HepG2 (cell line): ENCODE measurements around the gene PARP8. TPM values are rescaled to one million over a fixed set of nuclear protein-coding genes. Genes with fewer than 3 reads are reported as not detected.

Source experiments
- ATAC-seq: fragments of 200-7000 bp; cut with Tn5 transposase; 3 replicates; pipeline ENCODE4 v1.9.1; 2020; ENCODE audit warnings: mild to moderate bottlenecking, moderate library complexity
- BruUV-seq: library from RNA; stranded (reverse); fragments of 400-500 nt; replicated peaks from 2 replicates; lab custom pipeline; 2021; lab: Mats Ljungman, UMichigan
- CTCF ChIA-PET: fragments of 300-600 bp; formaldehyde crosslinking; extraction: SDS; loops from one replicate; lab custom pipeline; 2021; ENCODE audit warnings: low total read pairs, inconsistent platforms, low intra/inter-chr PET ratio; lab: Yijun Ruan, JAX
- POLR2A ChIA-PET: fragments of 350-600 bp; sonication (Branson Sonifier 250); formaldehyde crosslinking; loops from one replicate; lab custom pipeline; 2020; ENCODE audit warnings: antibody characterized with exemption, inconsistent platforms; lab: Yijun Ruan, JAX
- DNase-seq: peaks from one replicate; pipeline ENCODE4 v3.0.0-alpha.2; 2015; ENCODE audit warnings: low spot score
- FAIRE-seq: peaks from 3 replicates; lab custom pipeline; 2011; peaks lifted over from hg19 to GRCh38; lab: Jason Lieb, UNC
- H2AFZ ChIP-seq: one replicate; pipeline ENCODE4 v1.6.1; 2011; ENCODE audit warnings: low read length, inconsistent platforms
- H3K27ac ChIP-seq: fragments of 300-600 bp; 3 replicates; pipeline ENCODE4 v1.8.0; 2011; ENCODE audit warnings: mixed run types, mild to moderate bottlenecking, mixed read lengths, low read length, inconsistent platforms; ENCODE audit not compliant: insufficient read depth; ENCODE audit errors: extremely low read length
- H3K27me3 ChIP-seq, 2 experiments: fragments of 200-600 bp in 1 of 2; 2 replicates in 1 of 2; 3 replicates in 1 of 2; pipeline versions ENCODE4 v1.6.0 to v1.8.0; 2011; ENCODE audit warnings: low read length in 2 of 2, mild to moderate bottlenecking in 2 of 2, moderate library complexity in 2 of 2, inconsistent platforms in 1 of 2; ENCODE audit not compliant: insufficient read depth in 2 of 2, control insufficient read depth in 1 of 2
- H3K36me3 ChIP-seq, 2 experiments: fragments of 200-600 bp in 1 of 2; replicated peaks in 1 of 2; 2 replicates in 1 of 2; 3 replicates in 1 of 2; pipeline versions ENCODE4 v1.5.1 to v1.8.0; 2011; ENCODE audit warnings: low read length in 2 of 2, inconsistent platforms in 1 of 2; ENCODE audit not compliant: insufficient read depth in 2 of 2, control insufficient read depth in 1 of 2
- H3K4me1 ChIP-seq: 2 replicates; pipeline ENCODE4 v1.5.1; 2012; ENCODE audit warnings: low read length, inconsistent platforms; ENCODE audit not compliant: insufficient read depth
- H3K4me2 ChIP-seq: 2 replicates; pipeline ENCODE4 v1.6.0; 2011; ENCODE audit warnings: low read depth, low read length, inconsistent platforms
- H3K4me3 ChIP-seq, 3 experiments: fragments of 200-600 bp in 1 of 3; sonication (generic), shearing (Covaris generic) in 1 of 3; replicated peaks in 1 of 3; 2 replicates each; pipeline ENCODE4 v1.5.1; 2011 to 2016; ENCODE audit warnings: low read length in 3 of 3, inconsistent platforms in 2 of 3, low read depth in 2 of 3, mild to moderate bottlenecking in 2 of 3, control low read depth in 1 of 3, mixed read lengths in 1 of 3; ENCODE audit not compliant: insufficient read depth in 1 of 3
- H3K79me2 ChIP-seq: one replicate; pipeline ENCODE4 v1.6.1; 2011; ENCODE audit warnings: low read length, inconsistent platforms; ENCODE audit not compliant: insufficient read depth
- H3K9ac ChIP-seq: 2 replicates; pipeline ENCODE4 v1.6.0; 2011; ENCODE audit warnings: mild to moderate bottlenecking, low read depth, low read length, inconsistent platforms; ENCODE audit not compliant: insufficient read depth
- H3K9me3 ChIP-seq: 2 replicates; pipeline ENCODE4 v1.5.1; 2012; ENCODE audit warnings: mild to moderate bottlenecking, low read length
- H4K20me1 ChIP-seq: 2 replicates; pipeline ENCODE4 v1.6.0; 2011; ENCODE audit warnings: inconsistent platforms, mild to moderate bottlenecking, low read length, moderate library complexity; ENCODE audit not compliant: insufficient read depth
- ARHGAP35 ChIP-seq: sonication (generic); formaldehyde crosslinking; IDR thresholded peaks from 2 replicates; pipeline ENCODE4 v1.9.0; 2022; ENCODE audit warnings: mild to moderate bottlenecking, inconsistent platforms, moderate library complexity, missing genetic modification reagents, borderline replicate concordance
- ATF7-NPFF ChIP-seq: sonication (generic); formaldehyde crosslinking; IDR thresholded peaks from 2 replicates; pipeline ENCODE4 v1.8.1; 2023; ENCODE audit warnings: mild to moderate bottlenecking, low read depth, missing genetic modification reagents, moderate library complexity
- FOSL1 ChIP-seq: sonication (generic); formaldehyde crosslinking; IDR thresholded peaks from 2 replicates; pipeline ENCODE4 v1.9.0; 2021; ENCODE audit warnings: missing genetic modification reagents, borderline replicate concordance
- JDP2 ChIP-seq: sonication (generic); formaldehyde crosslinking; IDR thresholded peaks from 2 replicates; pipeline ENCODE4 v1.8.1; 2022; ENCODE audit warnings: missing genetic modification reagents, borderline replicate concordance
- ZNF136 ChIP-seq: sonication (generic); formaldehyde crosslinking; IDR thresholded peaks from 2 replicates; pipeline ENCODE4 v1.8.1; 2022; ENCODE audit warnings: low read depth, mild to moderate bottlenecking, moderate library complexity, missing genetic modification reagents
- ZNF17 ChIP-seq: sonication (generic); formaldehyde crosslinking; IDR thresholded peaks from 2 replicates; pipeline ENCODE4 v1.5.0; 2020; ENCODE audit warnings: mild to moderate bottlenecking, missing genetic modification reagents
- ZNF337 ChIP-seq: sonication (generic); formaldehyde crosslinking; IDR thresholded peaks from 2 replicates; pipeline ENCODE4 v1.5.1; 2020; ENCODE audit warnings: missing genetic modification reagents, low read depth, mild to moderate bottlenecking, borderline replicate concordance
- ZNF563 ChIP-seq: sonication (generic); formaldehyde crosslinking; IDR thresholded peaks from 2 replicates; pipeline ENCODE4 v1.8.0; 2022; ENCODE audit warnings: mild to moderate bottlenecking, moderate library complexity, missing genetic modification reagents
- ZNF569 ChIP-seq: sonication (generic); formaldehyde crosslinking; IDR thresholded peaks from 2 replicates; pipeline ENCODE4 v1.5.0; 2020; ENCODE audit warnings: mild to moderate bottlenecking, missing genetic modification reagents, moderate library complexity, borderline replicate concordance
- ZNF615 ChIP-seq: sonication (generic); formaldehyde crosslinking; IDR thresholded peaks from 2 replicates; pipeline ENCODE4 v1.5.0; 2020; ENCODE audit warnings: mild to moderate bottlenecking, missing genetic modification reagents, borderline replicate concordance
- WGBS: methylation state at CpG from one replicate; pipeline ENCODE4 v1.1.6; 2017; ENCODE audit warnings: low lambda C conversion rate; 5-methylcytosine and 5-hydroxymethylcytosine counted together
- in situ Hi-C: cut with HindIII; loops from 2 replicates; pipeline ENCODE4 v1.10.0; 2017; ENCODE audit warnings: low pct_unique_long_range_greater_than_20kb; ENCODE audit not compliant: extremely low pct_ligation_motif_present
- intact Hi-C: fragments of 100-400 bp; cut with micrococcal nuclease; formaldehyde crosslinking; loops from one replicate; pipeline ENCODE4 v1.10.0; 2022; ENCODE audit not compliant: unreplicated experiment
- polyA plus RNA-seq, 8 experiments: library from polyadenylated mRNA; depleted of rRNA in 3 of 8; stranded (reverse) in 7 of 8; unstranded in 1 of 8; fragments of >200 nt; fragmentation: Illumina TruSeq in 4 of 8; extraction: Trizol in 4 of 8; gene quantifications; 2 replicates each; pipeline versions ENCODE4 v1.2.1 to v1.2.3, GENCODE V29; 2011 to 2016; ENCODE audit warnings: low read depth in 4 of 8, missing spikeins in 1 of 8, mixed read lengths in 1 of 8; ENCODE audit not compliant: insufficient read depth in 1 of 8
- total RNA-seq, 5 experiments: library from RNA; depleted of rRNA; stranded (reverse); fragments of >200 nt; fragmentation: Illumina TruSeq; extraction: Trizol; gene quantifications; 2 replicates each; pipeline ENCODE4 v1.2.3, GENCODE V29; 2016; ENCODE audit warnings: low read depth in 1 of 5
- TF ChIP-seq, protein P1 (sequence below): sonication (generic); formaldehyde crosslinking; IDR thresholded peaks from 2 replicates; pipeline ENCODE4 v1.4.0; 2020; ENCODE audit warnings: missing genetic modification reagents
- TF ChIP-seq, protein P2 (sequence below): sonication (generic); formaldehyde crosslinking; conservative IDR thresholded peaks from 2 replicates; pipeline ENCODE4 v1.4.0; 2020; ENCODE audit warnings: missing genetic modification reagents

Gene PARP8
- total and polyA plus RNA-seq, 2 of the 13 experiments (the other 11 are each of a cell fraction or from before 2014, with no cell fraction given) = 0.11 to 0.29 TPM

GRCh38 chr5:50886657-50887345 lies 220.4 kb downstream of the PARP8 start:
- Histone ChIP-seq H2AFZ (no peak overlapping the region), H3K36me3 (no peaks in the 10 kb centered on the region), H4K20me1 (no peaks in the 10 kb centered on the region), H3K9ac (no peak overlapping the region)
- ATAC-seq = no peak
- intact Hi-C loops = no loop called here
- CTCF ChIA-PET = no interaction called here
- TF ChIP-seq ZNF17 (CRISPR knock-in tag) (no peak), ATF7-NPFF (CRISPR knock-in tag) (no peak), ARHGAP35 (CRISPR knock-in tag) (no peak), ZNF563 (CRISPR knock-in tag) (no peak), ZNF337 (CRISPR knock-in tag) (no peak), ZNF615 (no peak), ZNF569 (CRISPR knock-in tag) (no peak), FOSL1 (CRISPR knock-in tag) (no peak), ZNF136 (no peak), JDP2 (CRISPR knock-in tag) (no peak)
- TF ChIP-seq, protein P1, sequence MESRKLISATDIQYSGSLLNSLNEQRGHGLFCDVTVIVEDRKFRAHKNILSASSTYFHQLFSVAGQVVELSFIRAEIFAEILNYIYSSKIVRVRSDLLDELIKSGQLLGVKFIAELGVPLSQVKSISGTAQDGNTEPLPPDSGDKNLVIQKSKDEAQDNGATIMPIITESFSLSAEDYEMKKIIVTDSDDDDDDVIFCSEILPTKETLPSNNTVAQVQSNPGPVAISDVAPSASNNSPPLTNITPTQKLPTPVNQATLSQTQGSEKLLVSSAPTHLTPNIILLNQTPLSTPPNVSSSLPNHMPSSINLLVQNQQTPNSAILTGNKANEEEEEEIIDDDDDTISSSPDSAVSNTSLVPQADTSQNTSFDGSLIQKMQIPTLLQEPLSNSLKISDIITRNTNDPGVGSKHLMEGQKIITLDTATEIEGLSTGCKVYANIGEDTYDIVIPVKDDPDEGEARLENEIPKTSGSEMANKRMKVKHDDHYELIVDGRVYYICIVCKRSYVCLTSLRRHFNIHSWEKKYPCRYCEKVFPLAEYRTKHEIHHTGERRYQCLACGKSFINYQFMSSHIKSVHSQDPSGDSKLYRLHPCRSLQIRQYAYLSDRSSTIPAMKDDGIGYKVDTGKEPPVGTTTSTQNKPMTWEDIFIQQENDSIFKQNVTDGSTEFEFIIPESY = no peak
- TF ChIP-seq, protein P2, sequence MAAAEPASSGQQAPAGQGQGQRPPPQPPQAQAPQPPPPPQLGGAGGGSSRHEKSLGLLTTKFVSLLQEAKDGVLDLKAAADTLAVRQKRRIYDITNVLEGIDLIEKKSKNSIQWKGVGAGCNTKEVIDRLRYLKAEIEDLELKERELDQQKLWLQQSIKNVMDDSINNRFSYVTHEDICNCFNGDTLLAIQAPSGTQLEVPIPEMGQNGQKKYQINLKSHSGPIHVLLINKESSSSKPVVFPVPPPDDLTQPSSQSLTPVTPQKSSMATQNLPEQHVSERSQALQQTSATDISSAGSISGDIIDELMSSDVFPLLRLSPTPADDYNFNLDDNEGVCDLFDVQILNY (CRISPR knock-in tag) = no peak
- TF ChIP-seq, all 625 proteins: peak for 0
- no peak for DNase-seq
- no peak for FAIRE-seq
- no peaks in the 10 kb centered on the region for H3K4me1 ChIP-seq
- WGBS = 0% methylated on average over 2 of the region's 2 CpGs
- H3K79me2 ChIP-seq = no peaks in the 10 kb centered on the region
- H3K27ac ChIP-seq = no peak overlapping the region
- H3K9me3 ChIP-seq = no peaks in the 10 kb centered on the region
- BruUV-seq = no TSS peak
- POLR2A ChIA-PET = no interaction called here
- H3K4me2 ChIP-seq = no peak overlapping the region
- no peaks in the 10 kb centered on the region for H3K27me3 ChIP-seq
- H3K4me3 ChIP-seq = no peak overlapping the region
- in situ Hi-C loops = no loop called here
